ENCODE data around the gene NFIA. TPM values are rescaled to one million over a fixed set of nuclear protein-coding genes. Genes with fewer than 3 reads are reported as not detected.

The NFIA gene
- total and polyA plus RNA-seq, 9 of the 15 experiments (the other 6 are each of a cell fraction or from before 2014, with no cell fraction given) = 5.3 to 24.9 (median 9.8) TPM

DNA sequence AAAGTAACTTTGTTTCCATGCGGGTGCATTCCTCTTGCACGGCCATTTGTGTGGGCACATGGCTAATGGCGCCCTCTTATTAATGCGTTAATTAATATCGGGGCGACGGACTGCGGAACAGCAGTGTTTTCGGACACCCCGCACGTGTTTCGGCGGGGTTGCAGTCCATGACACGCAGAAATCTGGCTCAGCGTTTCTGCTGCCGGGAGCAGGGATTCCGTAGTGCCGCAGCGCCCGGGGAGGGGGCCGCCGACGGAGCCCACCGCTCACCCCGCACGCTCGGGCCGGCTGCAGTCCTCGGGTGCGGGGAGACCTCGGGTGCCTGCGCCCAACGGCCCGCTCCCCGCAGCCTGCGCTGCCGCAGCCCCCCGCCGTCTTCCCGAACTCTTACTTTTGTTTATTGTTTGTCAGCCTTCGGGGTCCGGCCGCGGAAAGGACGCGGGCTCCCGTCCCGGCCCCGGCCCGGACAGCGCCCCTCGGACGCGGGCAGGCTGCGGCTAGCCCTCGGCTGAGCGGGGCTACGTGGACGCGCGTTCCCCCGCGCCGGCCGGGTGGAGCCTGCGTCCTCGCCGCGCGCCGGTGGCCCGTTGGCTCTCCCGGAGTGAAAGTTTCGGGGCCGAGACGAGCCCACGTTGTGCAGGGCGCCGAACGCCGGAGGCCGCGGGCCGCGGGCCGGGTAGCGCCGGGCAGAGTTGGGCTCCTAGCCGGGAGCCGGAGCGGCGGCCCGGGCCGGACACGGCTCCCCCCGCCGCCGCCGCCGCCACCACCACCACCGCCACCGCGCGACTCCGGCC lies 849 bp downstream of the NFIA start (continued):
- TF ChIP-seq ZNF232 (CRISPR knock-in tag; IDR thresholded peaks at IDR 0.05) = no peak
- TF ChIP-seq SMAD2 (IDR thresholded peaks at IDR 0.05; ENCODE audit: low read depth, low read length) = no peak
- TF ChIP-seq CCNT2 (IDR thresholded peaks at IDR 0.05; ENCODE audit: borderline replicate concordance, extremely low read depth, insufficient read length, low read depth, low read length) = peak; percentile 54
- 0 out of 4 replicates have a peak, but pooled peaks have one; percentile 12 to 25 for TF ChIP-seq MAZ (CRISPR knock-in tag; conservative IDR thresholded peaks at IDR 0.05 in 1 of 2, IDR thresholded peaks at IDR 0.05 in 1 of 2)
- no peak for TF ChIP-seq TBP (optimal IDR thresholded peaks at IDR 0.05; ENCODE audit: low read depth, low read length)
- TF ChIP-seq, protein P1, sequence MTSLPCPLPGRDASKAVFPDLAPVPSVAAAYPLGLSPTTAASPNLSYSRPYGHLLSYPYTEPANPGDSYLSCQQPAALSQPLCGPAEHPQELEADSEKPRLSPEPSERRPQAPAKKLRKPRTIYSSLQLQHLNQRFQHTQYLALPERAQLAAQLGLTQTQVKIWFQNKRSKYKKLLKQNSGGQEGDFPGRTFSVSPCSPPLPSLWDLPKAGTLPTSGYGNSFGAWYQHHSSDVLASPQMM (CRISPR knock-in tag; IDR thresholded peaks at IDR 0.05) = no peak
- TF ChIP-seq ZBTB7A (IDR thresholded peaks at IDR 0.05; ENCODE audit: borderline replicate concordance, control insufficient read depth, low read depth, low read length) = peak; percentile 36
- TF ChIP-seq ZNF134 (CRISPR knock-in tag; conservative IDR thresholded peaks at IDR 0.05) = no peak
- TF ChIP-seq, protein P2, sequence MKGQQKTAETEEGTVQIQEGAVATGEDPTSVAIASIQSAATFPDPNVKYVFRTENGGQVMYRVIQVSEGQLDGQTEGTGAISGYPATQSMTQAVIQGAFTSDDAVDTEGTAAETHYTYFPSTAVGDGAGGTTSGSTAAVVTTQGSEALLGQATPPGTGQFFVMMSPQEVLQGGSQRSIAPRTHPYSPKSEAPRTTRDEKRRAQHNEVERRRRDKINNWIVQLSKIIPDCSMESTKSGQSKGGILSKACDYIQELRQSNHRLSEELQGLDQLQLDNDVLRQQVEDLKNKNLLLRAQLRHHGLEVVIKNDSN (CRISPR knock-in tag; IDR thresholded peaks at IDR 0.05) = peak; percentile 45; the same call in 1 of the 2 replicates
- TF ChIP-seq ZZZ3 (IDR thresholded peaks at IDR 0.05) = no peak
- TF ChIP-seq NCOA1 (IDR thresholded peaks at IDR 0.05; ENCODE audit: low read depth) = no peak
- TF ChIP-seq, protein P3, sequence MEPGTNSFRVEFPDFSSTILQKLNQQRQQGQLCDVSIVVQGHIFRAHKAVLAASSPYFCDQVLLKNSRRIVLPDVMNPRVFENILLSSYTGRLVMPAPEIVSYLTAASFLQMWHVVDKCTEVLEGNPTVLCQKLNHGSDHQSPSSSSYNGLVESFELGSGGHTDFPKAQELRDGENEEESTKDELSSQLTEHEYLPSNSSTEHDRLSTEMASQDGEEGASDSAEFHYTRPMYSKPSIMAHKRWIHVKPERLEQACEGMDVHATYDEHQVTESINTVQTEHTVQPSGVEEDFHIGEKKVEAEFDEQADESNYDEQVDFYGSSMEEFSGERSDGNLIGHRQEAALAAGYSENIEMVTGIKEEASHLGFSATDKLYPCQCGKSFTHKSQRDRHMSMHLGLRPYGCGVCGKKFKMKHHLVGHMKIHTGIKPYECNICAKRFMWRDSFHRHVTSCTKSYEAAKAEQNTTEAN (CRISPR knock-in tag; IDR thresholded peaks at IDR 0.05) = no peak
- TF ChIP-seq TAF9B (IDR thresholded peaks at IDR 0.05; ENCODE audit: partially characterized antibody) = no peak
- no peak for TF ChIP-seq PYGO2 (tag; IDR thresholded peaks at IDR 0.05)
- peak; percentile 25; the same call in 1 of the 2 replicates for TF ChIP-seq L3MBTL2 (IDR thresholded peaks at IDR 0.05)
- no peak for TF ChIP-seq RFX1 (IDR thresholded peaks at IDR 0.05)
- no peak for TF ChIP-seq MECOM (CRISPR knock-in tag; IDR thresholded peaks at IDR 0.05)
- no peak for TF ChIP-seq ZMIZ1 (IDR thresholded peaks at IDR 0.05; ENCODE audit: low read depth in 2 of 2, low read length in 2 of 2)
- no peak for TF ChIP-seq GTF2F1 (IDR thresholded peaks at IDR 0.05; ENCODE audit: low read depth, low read length)
- TF ChIP-seq CEBPG (CRISPR knock-in tag; IDR thresholded peaks at IDR 0.05) = 0 out of 2 replicates have a peak, but pooled peaks have one; percentile 22
- no peak for TF ChIP-seq CEBPG (tag; conservative IDR thresholded peaks at IDR 0.05 in 1 of 2, IDR thresholded peaks at IDR 0.05 in 1 of 2)
